Liver (tissue), 9 donors: Measurements from ENCODE around the gene ZNF565. TPM values are rescaled to one million over a fixed set of nuclear protein-coding genes. Genes with fewer than 3 reads are reported as not detected.

Source experiments
- DNase-seq: peaks from one replicate; pipeline ENCODE4 v3.0.0-alpha.2; 2017; ENCODE audit warnings: low spot score
- H3K27ac ChIP-seq, 2 donors: one replicate each; pipeline ENCODE4 v1.7.0; 2013; ENCODE audit warnings: inconsistent platforms in 2 of 2, low read length in 2 of 2, control low read depth in 1 of 2, low read depth in 1 of 2, mild to moderate bottlenecking in 1 of 2
- H3K27me3 ChIP-seq, 4 donors: one replicate each; pipeline versions ENCODE4 v1.6.1 to v1.7.0; 2013; ENCODE audit warnings: low read length in 3 of 4, inconsistent platforms in 1 of 4, mild to moderate bottlenecking in 1 of 4, moderate library complexity in 1 of 4; ENCODE audit not compliant: control insufficient read depth in 4 of 4, insufficient read depth in 4 of 4
- H3K36me3 ChIP-seq, 4 donors: one replicate each; pipeline versions ENCODE4 v1.6.1 to v1.7.0; 2013; ENCODE audit warnings: low read length in 3 of 4, mild to moderate bottlenecking in 3 of 4, low read depth in 1 of 4, moderate library complexity in 1 of 4; ENCODE audit not compliant: control insufficient read depth in 4 of 4, insufficient read depth in 3 of 4
- H3K4me1 ChIP-seq, 4 donors: one replicate each; pipeline versions ENCODE4 v1.6.1 to v1.7.0; 2013; ENCODE audit warnings: low read length in 3 of 4, mild to moderate bottlenecking in 3 of 4, moderate library complexity in 1 of 4; ENCODE audit not compliant: control insufficient read depth in 4 of 4, insufficient read depth in 4 of 4
- H3K4me3 ChIP-seq, 3 donors: one replicate each; pipeline versions ENCODE4 v1.6.1 to v1.7.0; 2013; ENCODE audit warnings: low read length in 3 of 3, control low read depth in 1 of 3, low read depth in 1 of 3, mild to moderate bottlenecking in 1 of 3
- H3K9ac ChIP-seq, 2 donors: one replicate each; pipeline ENCODE4 v1.7.0; 2013; ENCODE audit warnings: low read length in 2 of 2, mild to moderate bottlenecking in 2 of 2, moderate library complexity in 2 of 2, control low read depth in 1 of 2, low read depth in 1 of 2
- H3K9me3 ChIP-seq, 4 donors: one replicate each; pipeline versions ENCODE4 v1.6.1 to v1.7.0; 2013; ENCODE audit warnings: low read length in 3 of 4; ENCODE audit not compliant: control insufficient read depth in 4 of 4
- EGR1 ChIP-seq, 2 donors: IDR thresholded peaks; 2 replicates each; pipeline ENCODE4 v1.6.1; 2016 to 2018; ENCODE audit warnings: antibody characterized with exemption in 2 of 2, low read depth in 2 of 2
- GABPA ChIP-seq, 2 donors: IDR thresholded peaks in 1 of 2; conservative IDR thresholded peaks in 1 of 2; 2 replicates each; pipeline ENCODE4 v1.6.1; 2016; ENCODE audit warnings: antibody characterized with exemption in 2 of 2, mild to moderate bottlenecking in 1 of 2, moderate library complexity in 1 of 2
- HNF4A ChIP-seq, 2 donors: conservative IDR thresholded peaks; 2 replicates each; pipeline ENCODE4 v1.6.1; 2016; ENCODE audit warnings: antibody characterized with exemption in 2 of 2, mild to moderate bottlenecking in 2 of 2
- HNF4G ChIP-seq: IDR thresholded peaks from 2 replicates; pipeline ENCODE4 v1.6.1; 2016; ENCODE audit warnings: antibody characterized with exemption
- MAX ChIP-seq: IDR thresholded peaks from 2 replicates; pipeline ENCODE4 v1.6.1; 2016; ENCODE audit warnings: antibody characterized with exemption
- NR2F2 ChIP-seq: IDR thresholded peaks from 2 replicates; pipeline ENCODE4 v1.6.1; 2016; ENCODE audit warnings: antibody characterized with exemption
- RAD21 ChIP-seq, 2 donors: IDR thresholded peaks; 2 replicates each; pipeline ENCODE4 v1.6.1; 2016; ENCODE audit warnings: antibody characterized with exemption in 2 of 2, mild to moderate bottlenecking in 2 of 2
- RXRA ChIP-seq, 2 donors: IDR thresholded peaks; 2 replicates each; pipeline ENCODE4 v1.6.1; 2017 to 2018; ENCODE audit warnings: antibody characterized with exemption in 2 of 2, mild to moderate bottlenecking in 1 of 2
- SP1 ChIP-seq: IDR thresholded peaks from 2 replicates; pipeline ENCODE4 v1.6.1; 2018; ENCODE audit warnings: antibody characterized with exemption, mild to moderate bottlenecking
- TAF1 ChIP-seq: conservative IDR thresholded peaks from 2 replicates; pipeline ENCODE4 v1.6.1; 2016; ENCODE audit warnings: antibody characterized with exemption, mild to moderate bottlenecking
- YY1 ChIP-seq: IDR thresholded peaks from 2 replicates; pipeline ENCODE4 v1.6.1; 2016; ENCODE audit warnings: antibody characterized with exemption, mild to moderate bottlenecking
- ZBTB33 ChIP-seq: IDR thresholded peaks from 2 replicates; pipeline ENCODE4 v1.6.1; 2016; ENCODE audit warnings: antibody characterized with exemption
- WGBS: extraction: QIAGEN DNeasy Blood & Tissue Kit; methylation state at CpG from one replicate; pipeline ENCODE4 v1.1.7; 2013; 5-methylcytosine and 5-hydroxymethylcytosine counted together
- polyA plus RNA-seq, 2 donors: library from polyadenylated mRNA; stranded (reverse) in 1 of 2; unstranded in 1 of 2; fragments of 200-250 nt in 1 of 2; fragments of >200 nt in 1 of 2; fragmentation: Nextera tagmentation in 1 of 2; extraction: Ambion mirVana in 1 of 2; gene quantifications; one replicate each; pipeline versions ENCODE4 v1.2.1 to v1.2.3, GENCODE V29; 2013 to 2015
- total RNA-seq, 2 donors: library from RNA; depleted of rRNA; stranded (reverse); fragments of >200 nt; gene quantifications; one replicate each; pipeline ENCODE4 v1.2.3, GENCODE V29; 2014
- TF ChIP-seq, protein P1 (sequence below): IDR thresholded peaks from 2 replicates; pipeline ENCODE4 v1.6.1; 2016; ENCODE audit warnings: antibody characterized with exemption, mild to moderate bottlenecking
- donor health status: healthy.
- donor health status: healthy.
- donor health status: healthy.
- donor health status: healthy.
- donor health status: healthy.

Gene ZNF565
- total and polyA plus RNA-seq, 4 donors = 0.95 to 4.9 (median 2.2) TPM

GRCh38 chr19:36212895-36213294, 1.6 kb downstream of the ZNF565 start:
- no peak for DNase-seq
- Histone ChIP-seq H3K4me3 (no peak overlapping the region), H3K27ac (no peak overlapping the region), H3K27me3 (no peaks in the 10 kb centered on the region), H3K36me3 (peaks cover 0 to 2% (median 0%) of the 10 kb centered on the region in 4 donors), H3K9ac (no peak overlapping the region), H3K9me3 (no peaks in the 10 kb centered on the region), H3K4me1 (peaks cover 0 to 12% (median 6%) of the 10 kb centered on the region in 4 donors)
- 96% methylated on average over 2 of the region's 2 CpGs for WGBS
- TF ChIP-seq GABPA (IDR thresholded peaks at IDR 0.05 in 1 of 2, conservative IDR thresholded peaks at IDR 0.05 in 1 of 2) (no peak), TAF1 (no peak), HNF4A (conservative IDR thresholded peaks at IDR 0.05) (no peak), SP1 (no peak), YY1 (no peak), EGR1 (IDR thresholded peaks at IDR 0.05; ENCODE audit: low read depth in 2 of 2) (no peak), ZBTB33 (no peak)

GRCh38 chr19:36210497-36210896, 4.0 kb downstream of the ZNF565 start:
- no peaks in the 10 kb centered on the region for H3K9me3 ChIP-seq
- no peaks in the 10 kb centered on the region for H3K27me3 ChIP-seq
- no peak overlapping the region for H3K27ac ChIP-seq
- no peak for DNase-seq
- no peak overlapping the region for H3K4me3 ChIP-seq
- H3K4me1 ChIP-seq = peaks cover 0 to 8% (median 4%) of the 10 kb centered on the region in 4 donors
- WGBS = 94% methylated on average over 8 of the region's 8 CpGs
- TF ChIP-seq YY1 (no peak), MAX (no peak), EGR1 (IDR thresholded peaks at IDR 0.05; ENCODE audit: low read depth in 2 of 2) (no peak), RXRA (IDR thresholded peaks at IDR 0.05) (no peak), HNF4A (conservative IDR thresholded peaks at IDR 0.05) (no peak), NR2F2 (no peak), ZBTB33 (no peak), RAD21 (IDR thresholded peaks at IDR 0.05) (no peak), HNF4G (no peak), GABPA (IDR thresholded peaks at IDR 0.05 in 1 of 2, conservative IDR thresholded peaks at IDR 0.05 in 1 of 2) (no peak)
- TF ChIP-seq, protein P1, sequence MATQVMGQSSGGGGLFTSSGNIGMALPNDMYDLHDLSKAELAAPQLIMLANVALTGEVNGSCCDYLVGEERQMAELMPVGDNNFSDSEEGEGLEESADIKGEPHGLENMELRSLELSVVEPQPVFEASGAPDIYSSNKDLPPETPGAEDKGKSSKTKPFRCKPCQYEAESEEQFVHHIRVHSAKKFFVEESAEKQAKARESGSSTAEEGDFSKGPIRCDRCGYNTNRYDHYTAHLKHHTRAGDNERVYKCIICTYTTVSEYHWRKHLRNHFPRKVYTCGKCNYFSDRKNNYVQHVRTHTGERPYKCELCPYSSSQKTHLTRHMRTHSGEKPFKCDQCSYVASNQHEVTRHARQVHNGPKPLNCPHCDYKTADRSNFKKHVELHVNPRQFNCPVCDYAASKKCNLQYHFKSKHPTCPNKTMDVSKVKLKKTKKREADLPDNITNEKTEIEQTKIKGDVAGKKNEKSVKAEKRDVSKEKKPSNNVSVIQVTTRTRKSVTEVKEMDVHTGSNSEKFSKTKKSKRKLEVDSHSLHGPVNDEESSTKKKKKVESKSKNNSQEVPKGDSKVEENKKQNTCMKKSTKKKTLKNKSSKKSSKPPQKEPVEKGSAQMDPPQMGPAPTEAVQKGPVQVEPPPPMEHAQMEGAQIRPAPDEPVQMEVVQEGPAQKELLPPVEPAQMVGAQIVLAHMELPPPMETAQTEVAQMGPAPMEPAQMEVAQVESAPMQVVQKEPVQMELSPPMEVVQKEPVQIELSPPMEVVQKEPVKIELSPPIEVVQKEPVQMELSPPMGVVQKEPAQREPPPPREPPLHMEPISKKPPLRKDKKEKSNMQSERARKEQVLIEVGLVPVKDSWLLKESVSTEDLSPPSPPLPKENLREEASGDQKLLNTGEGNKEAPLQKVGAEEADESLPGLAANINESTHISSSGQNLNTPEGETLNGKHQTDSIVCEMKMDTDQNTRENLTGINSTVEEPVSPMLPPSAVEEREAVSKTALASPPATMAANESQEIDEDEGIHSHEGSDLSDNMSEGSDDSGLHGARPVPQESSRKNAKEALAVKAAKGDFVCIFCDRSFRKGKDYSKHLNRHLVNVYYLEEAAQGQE = no peak
- H3K9ac ChIP-seq = no peak overlapping the region
- peaks cover 0 to 2% (median 0%) of the 10 kb centered on the region in 4 donors for H3K36me3 ChIP-seq
